Stimulated activated CD4-positive, alpha-beta T cell treated with anti-CD3 and anti-CD28 coated beads, Interleukin-4, amount 100 ng/mL, for 48 hours (primary cell): ENCODE results near the gene ADPRM.
"Not testable (repeated sequence)": the region's sequence is repeated elsewhere in the genome, so short reads cannot be mapped to it uniquely, and the experiment has no call there.

ENCODE experiments used
- DNase-seq, 2 donors: peaks; one replicate each; pipeline ENCODE4 v3.0.0-alpha.2; 2020; ENCODE audit warnings: low read depth in 2 of 2

Gene ADPRM

DNA sequence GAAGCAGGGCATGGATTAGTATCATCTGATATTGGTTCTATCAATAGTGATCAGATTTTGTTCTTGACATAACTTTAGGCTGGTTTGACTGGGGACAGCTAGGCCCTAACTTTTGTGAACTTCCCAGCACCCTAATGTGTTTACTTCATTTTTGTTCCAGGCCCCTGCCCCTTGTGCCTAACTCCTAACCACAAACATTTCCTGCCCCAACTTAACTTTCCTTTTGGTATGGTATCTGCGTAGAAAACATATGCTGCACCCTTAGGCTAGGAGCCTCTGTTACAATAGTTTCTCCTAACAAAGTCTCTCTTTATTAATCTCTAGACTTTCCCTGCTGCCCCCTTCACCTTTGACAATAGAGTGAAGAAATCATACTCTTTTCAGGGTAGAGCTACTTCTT lies 2.5 kb downstream of the ADPRM start:
- no peak for DNase-seq

DNA sequence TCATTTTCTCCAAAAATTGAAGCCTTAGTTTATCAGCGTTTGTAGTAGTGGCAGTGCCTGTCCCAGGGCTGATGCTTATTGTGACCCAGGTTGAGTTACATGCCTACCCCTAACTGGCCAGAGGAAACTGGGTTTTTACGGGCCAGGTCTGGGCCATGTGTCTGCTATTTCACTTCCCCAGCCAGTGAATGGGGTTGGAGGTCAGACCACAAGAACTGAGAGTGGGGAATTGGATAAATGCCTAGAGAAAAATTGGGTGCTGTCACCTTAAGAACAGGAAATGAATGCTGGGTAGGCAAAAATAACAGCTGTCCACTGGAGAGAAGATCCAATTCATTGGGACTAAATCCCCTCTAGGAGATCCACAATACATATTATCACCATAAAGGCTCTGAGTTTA lies 5.2 kb downstream of the ADPRM start:
- DNase-seq: no peak

DNA sequence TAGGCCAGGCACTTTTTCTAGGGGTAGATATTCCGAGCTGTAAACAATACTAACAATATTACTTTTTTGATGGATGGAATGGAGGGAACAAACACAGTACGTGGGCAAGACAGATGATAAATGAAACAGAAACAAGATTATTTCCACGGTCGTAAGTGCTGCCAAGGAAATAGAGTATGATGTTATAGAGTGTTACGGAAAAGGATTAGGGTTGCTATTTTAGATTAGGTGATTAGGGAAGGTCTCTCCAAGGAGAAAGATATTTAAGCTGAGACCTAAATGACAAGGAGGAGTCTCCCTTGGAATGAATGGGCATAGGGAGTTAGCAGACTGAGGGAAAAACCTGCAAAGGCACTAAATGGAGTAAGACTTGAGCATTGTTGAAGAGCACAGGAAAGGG lies 8.3 kb downstream of the ADPRM start:
- no peak for DNase-seq

DNA sequence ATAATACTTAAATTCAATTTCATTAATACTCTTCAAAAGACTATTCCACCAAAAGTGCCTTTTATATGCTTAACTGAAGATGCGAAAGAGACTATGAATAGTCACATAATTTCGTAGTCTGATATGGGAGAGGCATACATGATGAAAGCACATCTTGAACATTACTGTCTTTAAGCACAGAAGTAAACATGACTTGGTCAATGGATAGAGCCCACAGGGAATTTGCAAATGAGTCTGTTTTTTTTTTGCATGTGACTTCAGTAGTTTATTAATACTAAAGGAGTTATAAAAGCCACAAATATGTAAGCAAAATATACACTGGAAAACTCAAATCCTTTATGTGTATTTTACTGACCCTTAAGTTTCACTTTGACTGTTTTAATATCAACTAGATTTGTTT lies 15.9 kb downstream of the ADPRM start:
- no peak for DNase-seq

DNA sequence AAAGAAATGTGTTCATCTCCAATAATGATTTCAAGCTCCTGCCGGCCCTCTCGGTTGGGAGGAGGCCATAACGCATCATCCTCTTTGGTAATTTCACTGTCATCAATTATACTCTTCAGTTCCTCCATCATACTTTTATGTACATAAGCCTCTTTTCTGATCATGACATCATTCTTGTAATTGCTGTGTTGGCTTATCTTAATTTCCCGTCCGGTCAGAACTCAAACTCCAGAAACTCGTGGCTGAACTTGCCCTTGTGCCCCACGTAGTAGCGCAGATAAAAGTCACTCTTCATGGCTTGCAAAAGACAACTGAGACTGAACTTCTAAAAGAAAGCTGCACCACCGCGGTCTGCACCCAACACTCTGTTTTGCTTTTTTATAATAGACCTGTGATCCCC lies 18.8 kb downstream of the ADPRM start:
- no peak for DNase-seq

DNA sequence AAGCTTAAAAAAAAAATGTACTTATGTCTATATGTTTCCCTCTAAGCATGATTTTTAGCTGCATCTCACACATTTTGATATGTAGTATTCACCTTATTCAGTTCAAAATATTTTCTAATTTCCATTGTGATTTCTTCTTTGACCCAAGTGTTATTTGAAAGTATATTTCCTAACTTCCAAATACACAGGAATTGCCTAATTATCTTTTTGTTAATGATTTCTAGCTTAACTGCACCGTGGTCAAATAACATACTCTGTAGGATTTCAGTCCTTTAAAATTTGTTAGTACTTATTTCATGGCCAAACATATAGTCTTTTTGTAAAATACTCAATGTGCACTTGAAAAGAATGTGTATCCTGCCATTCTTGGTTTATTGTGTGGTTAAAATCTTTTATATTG lies 21.2 kb downstream of the ADPRM start:
- no peak for DNase-seq

DNA sequence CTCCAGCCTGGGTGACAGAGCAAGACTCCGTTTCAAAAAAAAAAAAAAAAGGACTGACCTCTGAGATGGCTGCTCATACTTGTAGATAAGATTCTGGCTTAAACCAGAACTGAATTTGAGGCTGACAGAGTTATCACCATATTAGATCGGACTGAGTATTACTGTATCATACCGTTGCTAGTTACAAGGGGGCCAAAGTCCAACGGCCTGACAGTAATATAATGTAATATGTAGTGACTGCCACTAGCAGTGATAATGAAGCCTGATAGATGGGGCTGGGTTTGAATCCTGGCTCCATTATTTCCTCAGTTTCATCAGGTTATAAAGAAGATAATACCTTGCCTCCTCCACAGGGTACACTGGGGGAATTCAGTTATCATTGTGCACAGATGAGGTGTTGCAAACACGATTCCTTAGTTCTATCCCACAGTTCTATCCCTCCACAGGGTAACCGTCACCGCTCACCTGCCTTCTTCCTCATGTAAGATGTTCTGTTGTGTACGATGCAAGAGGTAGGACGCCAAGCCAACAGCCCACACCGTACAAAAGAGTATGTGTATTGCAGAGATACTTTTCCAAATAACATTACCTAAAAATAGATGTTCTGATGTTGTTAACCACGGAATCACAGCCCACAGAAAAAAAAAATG lies 27.3 kb downstream of the ADPRM start:
- no peak for DNase-seq

DNA sequence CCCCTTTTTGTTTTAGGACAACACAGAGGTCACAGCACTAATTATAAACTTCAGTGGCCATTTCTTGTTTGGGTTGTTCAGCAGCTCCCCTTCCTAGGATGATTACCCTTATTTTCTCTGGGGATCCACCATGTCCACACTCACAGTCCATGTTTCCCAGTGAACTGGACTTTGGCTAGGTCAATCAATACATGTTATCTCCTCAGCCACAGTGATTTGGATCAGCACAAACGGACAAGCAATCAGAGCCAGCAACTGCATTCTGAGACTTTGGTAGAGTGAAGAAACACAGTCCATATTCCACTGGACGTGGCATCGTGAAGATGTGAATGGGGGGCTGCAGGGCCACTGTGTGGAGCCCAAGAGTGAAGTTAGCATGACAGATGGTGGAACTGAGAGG lies 27.9 kb downstream of the ADPRM start:
- no peak for DNase-seq

DNA sequence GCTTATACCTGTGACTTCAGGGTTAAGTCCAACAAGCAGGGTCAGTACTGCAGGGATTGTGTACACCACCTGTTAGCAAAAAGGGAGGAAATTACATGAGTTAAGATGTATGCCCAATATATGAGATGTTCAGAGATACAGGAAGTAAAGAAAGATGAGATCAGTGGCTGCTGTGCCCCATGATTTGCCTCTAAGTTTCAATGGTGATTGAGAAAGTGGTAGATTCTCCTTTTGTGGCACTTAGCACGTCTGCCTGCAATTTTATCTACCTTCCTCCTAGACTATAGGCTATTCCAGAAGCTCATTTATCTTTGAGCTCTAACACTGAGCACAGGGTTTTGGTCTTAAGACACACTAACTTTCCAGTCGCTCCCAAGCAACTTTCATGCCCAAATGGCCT lies 28.8 kb downstream of the ADPRM start:
- DNase-seq: no peak

DNA sequence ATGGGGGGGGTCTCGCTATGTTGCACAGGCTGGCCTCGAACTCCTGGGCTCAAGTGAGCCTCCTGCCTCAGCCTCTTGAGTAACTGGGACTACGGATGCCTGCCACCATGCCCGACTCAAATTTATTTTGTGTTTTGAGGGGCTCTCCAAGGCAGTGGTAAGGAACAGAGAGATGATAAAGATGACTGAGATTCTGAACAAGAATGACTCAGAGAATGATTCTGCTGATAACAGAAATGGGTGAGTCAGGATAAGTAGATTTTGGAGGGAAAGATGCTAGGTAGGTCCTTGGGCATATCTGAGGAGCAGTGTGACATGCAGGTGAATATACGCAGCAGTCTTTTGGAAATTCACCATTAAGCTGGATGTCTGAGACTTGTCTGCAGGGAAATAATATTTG lies 29.8 kb downstream of the ADPRM start:
- peak in 1 of 2 donors; percentile 6 for DNase-seq

DNA sequence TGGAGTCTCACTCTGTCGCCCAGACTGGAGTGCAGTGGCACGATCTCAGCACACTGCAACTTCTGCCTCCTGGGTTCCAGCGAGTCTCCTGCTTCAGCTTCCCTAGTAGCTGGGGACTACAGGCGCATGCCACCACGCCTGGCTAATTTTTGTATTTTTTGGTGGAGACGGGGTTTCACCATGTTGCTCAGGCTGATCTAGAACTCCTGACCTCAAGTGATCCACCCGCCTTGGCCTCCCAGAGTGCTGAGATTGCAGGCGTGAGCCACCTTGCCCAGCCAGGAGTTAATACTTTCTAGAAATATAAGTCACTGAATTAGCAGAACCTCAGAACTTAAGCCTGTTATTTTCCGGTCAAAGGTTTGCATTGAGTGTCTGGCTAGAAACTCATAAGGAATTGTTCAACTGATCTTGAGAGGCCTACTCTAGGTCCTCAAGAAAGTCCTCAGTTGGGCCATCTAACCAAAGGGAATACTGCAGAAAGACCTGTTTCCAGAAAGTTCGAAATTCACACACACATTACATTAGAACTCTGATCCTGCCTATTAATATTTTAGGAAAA lies 31.0 kb downstream of the ADPRM start:
- no peak for DNase-seq

DNA sequence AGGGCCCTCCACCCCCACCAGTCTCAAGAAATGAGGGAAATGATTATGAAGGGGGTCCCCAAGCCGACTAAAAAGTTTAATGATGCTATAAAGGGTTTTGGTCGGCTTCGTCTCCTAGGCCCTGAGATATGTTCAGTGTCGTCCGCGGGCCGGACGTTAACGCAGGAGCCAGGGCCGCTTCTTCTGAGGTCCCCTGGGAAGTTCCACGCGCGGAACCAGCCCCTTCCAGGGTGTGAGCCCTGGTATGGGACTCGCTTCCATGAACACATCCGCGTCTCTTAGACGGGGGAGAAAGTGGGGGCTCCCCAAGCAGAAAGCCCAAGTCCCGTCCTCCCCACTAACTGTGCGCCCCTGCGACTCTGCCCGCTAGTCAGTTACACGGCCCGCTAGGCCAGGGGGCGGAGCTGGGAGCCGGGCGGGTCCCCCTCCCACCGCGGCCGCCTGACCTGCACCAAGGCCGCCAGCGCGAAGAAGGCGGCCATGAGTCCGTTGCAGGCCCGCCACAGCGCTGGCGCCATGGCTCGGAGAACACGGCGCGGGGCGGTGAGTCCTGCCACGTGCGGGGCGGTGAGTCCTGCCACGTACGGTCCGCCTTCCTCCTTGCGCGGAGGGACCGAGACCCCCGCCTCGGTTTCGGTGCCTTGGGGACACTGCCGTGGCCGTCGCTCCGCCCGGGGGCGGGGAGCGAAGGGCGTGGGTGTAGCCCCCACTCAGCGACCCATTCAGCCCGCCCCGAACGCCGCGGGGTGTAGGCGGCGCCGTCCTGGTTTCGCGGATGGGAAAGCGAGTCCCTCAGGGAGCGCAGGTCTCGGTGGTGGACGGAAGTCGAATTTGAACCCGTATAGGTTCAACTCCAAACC lies 32.2 kb downstream of the ADPRM start, which contains the start of gene TMEM220:
Gene TMEM220 (minus strand): TSS at position 690 of the 860 bp plus-strand sequence. CDS start 172 bp downstream, at position 518.
- DNase-seq: peak; percentile 28 to 31

DNA sequence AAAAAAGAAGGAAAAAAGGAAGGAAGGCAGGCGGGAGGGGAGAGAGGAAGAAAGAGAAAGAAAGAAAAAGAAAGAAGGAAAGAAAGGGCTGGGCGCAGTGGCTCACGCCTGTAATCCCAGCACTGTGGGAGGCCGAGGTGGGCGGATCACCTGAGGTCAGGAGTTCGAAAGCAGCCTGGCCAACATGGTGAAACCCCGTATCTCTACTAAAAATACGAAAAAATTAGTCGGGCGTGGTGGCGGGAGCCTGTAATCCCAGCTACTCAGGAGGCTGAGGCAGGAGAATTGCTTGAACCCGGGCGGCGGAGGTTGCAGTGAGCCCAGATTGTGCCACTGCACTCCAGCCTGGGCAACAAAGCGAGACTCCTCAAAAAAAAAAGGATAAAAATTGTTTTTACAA lies 32.9 kb downstream of the ADPRM start:
- not testable (repeated sequence) for DNase-seq

DNA sequence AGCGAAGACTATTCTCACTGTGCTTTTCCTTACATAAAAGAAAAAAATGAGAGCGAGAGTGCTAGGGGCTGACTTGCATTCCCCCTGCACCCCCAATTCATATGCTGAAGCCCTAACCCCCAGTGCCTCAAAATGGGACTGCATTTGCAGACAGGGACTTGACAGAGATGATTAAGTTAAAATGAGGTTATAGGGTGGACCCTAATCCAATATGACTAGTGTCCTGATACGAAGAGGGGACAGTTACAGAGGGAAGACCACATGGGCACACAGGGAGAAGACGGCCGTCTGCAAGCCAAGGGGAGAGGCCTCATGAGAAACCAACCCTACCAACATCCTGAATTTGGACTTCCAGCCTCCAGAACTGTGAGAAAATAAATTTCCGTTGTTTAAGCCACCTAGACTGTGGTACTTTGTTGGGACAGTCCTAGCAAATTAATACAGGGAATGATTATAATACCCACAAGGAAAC lies 34.0 kb downstream of the ADPRM start:
- DNase-seq: no peak

DNA sequence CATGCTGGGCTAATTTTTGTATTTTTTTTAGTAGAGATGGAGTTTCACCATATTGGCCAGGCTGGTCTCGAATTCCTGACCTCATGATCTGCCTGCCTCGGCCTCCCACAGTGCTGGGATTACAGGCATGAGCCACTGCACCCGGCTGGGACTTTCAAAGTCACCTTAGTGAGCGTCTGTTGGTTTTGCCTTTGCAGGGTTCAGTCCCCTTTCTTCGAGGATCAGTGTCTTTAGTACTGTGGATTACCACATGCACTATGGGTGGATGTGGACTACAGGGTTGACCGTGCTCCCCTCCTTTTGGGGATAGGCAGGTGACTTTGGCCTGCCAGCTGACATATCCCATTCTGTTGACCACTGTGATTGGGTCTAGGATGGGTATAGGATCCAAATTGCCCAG lies 34.7 kb downstream of the ADPRM start:
- DNase-seq: not testable (repeated sequence)

DNA sequence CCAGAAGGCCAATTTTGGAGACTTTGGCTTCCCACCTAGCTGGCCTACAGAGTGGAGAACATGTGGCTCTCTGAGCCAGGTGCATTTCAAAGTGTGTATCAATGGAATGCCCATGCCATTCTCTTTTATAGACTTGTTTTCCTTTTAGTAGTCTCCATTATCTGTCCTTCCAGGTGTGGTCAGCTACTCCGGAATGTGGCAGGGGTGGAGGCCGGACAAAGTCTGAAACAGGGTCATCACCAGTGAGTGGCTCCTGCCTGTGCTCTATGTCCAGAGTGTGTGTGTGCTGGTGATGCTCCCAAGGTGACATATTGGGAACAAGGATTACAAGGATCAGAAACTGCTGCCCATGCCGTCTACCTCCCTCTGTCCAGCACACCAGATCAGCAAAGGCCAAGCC lies 36.3 kb downstream of the ADPRM start:
- no peak for DNase-seq

DNA sequence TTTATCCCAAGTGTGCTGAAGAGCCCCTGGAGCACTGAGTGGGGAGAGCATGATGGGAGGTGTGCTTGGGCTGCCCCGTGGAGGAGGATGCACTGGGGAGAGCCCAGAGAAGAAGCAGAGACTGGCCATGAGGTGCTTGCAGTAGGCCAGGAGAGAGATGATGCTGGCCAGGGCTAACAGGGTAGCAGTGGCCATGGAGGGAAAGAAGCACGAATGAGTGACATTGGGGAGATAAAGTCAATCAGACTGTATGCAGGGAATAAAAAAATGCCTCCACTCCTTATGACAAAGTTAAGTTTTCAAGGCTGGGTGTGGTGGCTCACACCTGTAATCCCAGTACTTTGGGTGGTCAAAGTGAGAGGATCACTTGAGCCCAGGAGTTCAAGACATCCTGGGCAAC lies 37.9 kb downstream of the ADPRM start:
- DNase-seq: no peak

DNA sequence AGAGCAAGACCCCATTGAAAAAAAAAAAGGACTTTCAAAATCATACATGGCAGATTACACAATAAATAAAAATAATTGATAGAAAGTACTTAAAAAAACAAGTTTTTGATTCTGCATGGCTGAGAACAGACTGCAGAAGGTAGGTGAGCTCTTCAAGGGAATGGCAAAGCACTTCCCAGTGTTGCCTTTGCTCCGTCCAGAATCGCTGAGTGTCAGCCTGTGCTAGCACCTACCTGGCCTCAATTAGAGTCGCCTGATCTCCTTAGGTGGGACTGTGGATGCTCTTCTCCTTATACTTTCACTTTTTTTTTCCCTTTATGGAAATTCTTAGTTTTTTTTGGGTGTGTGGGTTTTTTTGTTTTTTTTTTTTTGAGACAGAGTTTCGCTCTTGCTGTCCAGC lies 38.4 kb downstream of the ADPRM start:
- DNase-seq: no peak

DNA sequence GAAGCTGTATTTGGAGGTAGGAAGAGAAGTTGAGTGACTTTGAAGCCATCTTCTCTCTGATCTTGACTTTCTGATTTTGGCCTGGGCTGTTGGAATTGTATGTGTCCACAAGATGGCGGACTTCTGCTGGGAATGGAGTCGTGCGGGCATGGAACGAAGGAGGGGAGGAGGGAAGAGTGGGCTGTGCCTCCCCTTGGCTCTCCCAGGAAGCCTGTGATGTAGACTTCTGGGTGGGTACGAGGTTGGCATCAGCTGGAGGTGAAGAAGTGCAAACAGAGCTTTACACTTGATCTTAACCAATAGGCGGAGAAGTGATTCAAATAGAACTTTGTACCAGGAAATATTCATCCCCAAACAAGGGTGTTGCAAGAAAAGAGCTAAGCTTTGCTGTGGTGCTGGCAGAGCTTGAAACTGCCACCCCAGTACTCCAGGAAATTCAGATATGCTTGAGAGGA lies 39.8 kb downstream of the ADPRM start:
- peak in 1 of 2 donors; percentile 8 for DNase-seq

DNA sequence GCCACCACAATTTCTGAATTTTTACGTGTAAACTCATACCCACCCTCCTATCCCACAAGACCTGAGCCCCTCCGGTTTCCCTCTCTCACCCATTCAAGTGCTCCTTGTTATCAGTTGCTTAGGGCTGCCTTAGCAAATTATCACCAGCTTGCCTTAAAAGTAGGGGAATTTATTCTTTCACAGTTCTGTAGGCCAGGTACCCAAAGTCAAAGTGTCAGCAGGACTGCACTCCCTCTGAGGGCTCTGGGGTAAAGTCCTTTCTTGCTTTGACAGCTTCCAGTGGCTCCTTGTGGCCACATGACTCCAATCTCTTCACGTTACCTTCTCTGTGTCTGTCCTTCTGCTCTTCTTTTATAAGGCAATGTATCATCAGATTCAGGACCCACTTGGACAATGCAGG lies 40.3 kb downstream of the ADPRM start:
- DNase-seq: no peak

DNA sequence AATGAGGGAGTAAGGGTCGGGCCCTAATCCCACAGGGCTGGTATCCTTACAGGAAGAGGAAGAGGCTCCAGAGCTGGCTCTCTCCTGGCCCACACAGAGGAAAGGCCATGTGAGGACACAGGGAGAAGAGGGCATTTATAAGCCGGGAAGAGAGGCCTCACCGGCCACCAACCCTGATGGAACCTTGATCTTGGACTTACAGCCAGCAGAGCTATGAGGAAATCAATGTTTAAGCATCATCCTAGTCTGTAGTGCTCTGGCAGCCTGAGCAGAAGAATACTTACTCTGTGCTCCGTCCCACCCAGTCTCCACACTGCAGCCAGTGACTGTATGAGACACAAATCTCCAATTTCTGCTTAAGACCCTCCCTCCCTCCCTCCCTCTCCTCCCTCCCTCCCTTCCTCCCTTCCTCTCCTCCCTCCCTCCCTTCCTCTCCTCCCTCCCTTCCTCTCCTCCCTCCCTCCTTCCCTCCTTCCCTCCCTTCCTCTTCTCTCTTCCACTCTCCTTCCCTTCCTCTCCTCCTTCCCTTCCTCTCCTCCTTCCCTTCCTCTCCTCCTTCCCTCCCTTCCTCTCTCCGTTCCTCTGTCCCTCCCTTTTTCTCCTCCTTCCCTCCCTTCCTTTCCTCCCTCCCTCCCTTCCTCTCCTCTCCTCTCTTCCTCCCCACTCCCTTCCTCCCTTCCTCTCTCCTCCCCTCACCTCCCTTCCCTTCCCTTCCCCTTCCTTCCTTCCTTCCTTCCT lies 41.3 kb downstream of the ADPRM start:
- DNase-seq: no peak

DNA sequence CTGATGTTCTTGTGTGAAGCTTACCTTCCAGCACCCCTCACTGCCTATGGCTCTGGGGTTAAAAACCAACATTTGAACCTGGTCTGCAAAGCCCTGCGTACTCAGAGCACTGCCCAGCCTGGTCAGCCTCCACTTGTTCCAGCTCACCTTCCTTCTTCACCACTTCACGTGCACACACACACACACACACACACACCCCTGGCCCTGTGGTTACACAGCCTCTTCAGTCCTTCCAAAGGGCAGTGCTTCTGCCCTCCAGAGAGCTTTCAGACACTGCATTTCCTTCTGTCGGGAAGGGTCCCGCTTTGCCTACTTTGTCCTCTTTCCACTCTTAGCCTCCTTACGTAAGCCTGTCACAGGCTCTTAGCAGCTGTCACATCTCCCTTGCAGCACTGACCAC lies 42.0 kb downstream of the ADPRM start:
- no peak for DNase-seq
